ENCODE data around the gene DLL4.

The DLL4 gene

GRCh38 chr15:40955930-40956540, 26.9 kb downstream of the DLL4 start:
- H3K27ac ChIP-seq, result no peak overlapping the region
- no peak for TF ChIP-seq CTCF (conservative IDR thresholded peaks at IDR 0.05)

GRCh38 chr15:40956541-40956982, 27.4 kb downstream of the DLL4 start:
- H3K27ac ChIP-seq, result no peak overlapping the region
- TF ChIP-seq CTCF (conservative IDR thresholded peaks at IDR 0.05), result no peak

GRCh38 chr15:40957041-40957555, 28.0 kb downstream of the DLL4 start:
- no peak overlapping the region for H3K27ac ChIP-seq
- no peak for TF ChIP-seq CTCF (conservative IDR thresholded peaks at IDR 0.05)

GRCh38 chr15:40957581-40958051, 28.5 kb downstream of the DLL4 start:
- H3K27ac ChIP-seq, result no peak overlapping the region

GRCh38 chr15:40958146-40958545, 29.0 kb downstream of the DLL4 start:
- H3K27ac ChIP-seq, result no peak overlapping the region
- no peak for TF ChIP-seq CTCF (conservative IDR thresholded peaks at IDR 0.05)

More at GRCh38 chr15:40957581-40958051, 28.5 kb downstream of the DLL4 start:
- TF ChIP-seq CTCF (conservative IDR thresholded peaks at IDR 0.05), result no peak

- TF ChIP-seq CTCF (conservative IDR thresholded peaks at IDR 0.05), result no peak
Observed at GRCh38 chr15:40958723-40959122, 29.6 kb downstream of the DLL4 start.

GRCh38 chr15:40959331-40960141, 30.4 kb downstream of the DLL4 start:
- TF ChIP-seq CTCF (conservative IDR thresholded peaks at IDR 0.05), result no peak
- no peak overlapping the region for H3K27ac ChIP-seq

More at GRCh38 chr15:40958723-40959122, 29.6 kb downstream of the DLL4 start:
- H3K27ac ChIP-seq, result no peak overlapping the region

Measured in VCaP (cell line).